HCT116 (cell line): ENCODE measurements around the gene TMEM120A. TPM values are rescaled to one million over a fixed set of nuclear protein-coding genes. Genes with fewer than 3 reads are reported as not detected.

Experiments used
- ATAC-seq: fragments of 200-7000 bp; cut with Tn5 transposase; 2 replicates; pipeline ENCODE4 v1.9.1; 2020; ENCODE audit warnings: mild to moderate bottlenecking, moderate library complexity
- BruUV-seq: library from RNA; stranded (reverse); fragments of 400-500 nt; replicated peaks from 2 replicates; lab custom pipeline; 2021; lab: Mats Ljungman, UMichigan
- CTCF ChIA-PET: fragments of 300-600 bp; sonication (Branson Sonifier 250); formaldehyde crosslinking; loops from one replicate; lab custom pipeline; 2021; ENCODE audit warnings: antibody characterized with exemption; lab: Charles Lee
- POLR2A ChIA-PET: fragments of 300-600, 350-600 bp; sonication (Branson Sonifier 250); formaldehyde crosslinking; loops from one replicate; lab custom pipeline; 2021; ENCODE audit warnings: antibody characterized with exemption; lab: Charles Lee
- RAD21 ChIA-PET, 2 experiments: fragments of 300-600 bp; sonication (Branson Sonifier 250); formaldehyde crosslinking; loops; one replicate each; lab custom pipeline; 2023; ENCODE audit warnings: low total read pairs in 2 of 2; ENCODE audit not compliant: uncharacterized antibody in 2 of 2, unreplicated experiment in 2 of 2, low non-redundant PET in 1 of 2; lab: Charles Lee
- DNase-seq: peaks from one replicate; pipeline ENCODE4 v3.0.0-alpha.2; 2010; ENCODE audit warnings: low read depth, low spot score
- H2AFZ ChIP-seq: fragments of 200-600 bp; shearing (Covaris generic), sonication (generic); 2 replicates; pipeline ENCODE4 v1.6.1; 2017; ENCODE audit warnings: low read depth, mixed run types, mixed read lengths, antibody characterized with exemption, low read length; ENCODE audit not compliant: poor library complexity, severe bottlenecking
- H3K27ac ChIP-seq: 2 replicates; pipeline ENCODE4 v1.5.1; 2012; ENCODE audit warnings: low read depth, low read length
- H3K27me3 ChIP-seq: fragments of 200-600 bp; sonication (generic); 2 replicates; pipeline ENCODE4 v1.6.1; 2016; ENCODE audit warnings: mixed run types, low read length, mixed read lengths; ENCODE audit not compliant: insufficient read depth
- H3K36me3 ChIP-seq, 2 experiments: fragments of 200-500 bp in 1 of 2; fragments of 200-600 bp in 1 of 2; sonication (Bioruptor generic) in 1 of 2; sonication (generic) in 1 of 2; 2 replicates each; pipeline versions ENCODE4 v1.5.1 to v1.6.1; 2014 to 2016; ENCODE audit warnings: low read length in 2 of 2, inconsistent platforms in 1 of 2, mixed read lengths in 1 of 2, mixed run types in 1 of 2; ENCODE audit not compliant: insufficient read depth in 2 of 2, control insufficient read depth in 1 of 2
- H3K4me1 ChIP-seq, 2 experiments: fragments of 200-600 bp in 1 of 2; sonication (generic) in 1 of 2; 2 replicates each; pipeline versions ENCODE4 v1.5.1 to v1.6.1; 2012 to 2017; ENCODE audit warnings: low read length in 2 of 2, inconsistent platforms in 1 of 2, mild to moderate bottlenecking in 1 of 2, mixed read lengths in 1 of 2, mixed run types in 1 of 2, moderate library complexity in 1 of 2; ENCODE audit not compliant: insufficient read depth in 2 of 2, control insufficient read depth in 1 of 2
- H3K4me2 ChIP-seq: fragments of 200-600 bp; sonication (generic); 2 replicates; pipeline ENCODE4 v1.6.1; 2017; ENCODE audit warnings: mixed run types, low read length, mixed read lengths
- H3K4me3 ChIP-seq, 2 experiments: fragments of 200-600 bp in 1 of 2; sonication (generic) in 1 of 2; replicated peaks in 1 of 2; 2 replicates each; pipeline ENCODE4 v1.5.1; 2011 to 2016; ENCODE audit warnings: low read length in 2 of 2, control low read depth in 1 of 2, low read depth in 1 of 2, mild to moderate bottlenecking in 1 of 2, mixed read lengths in 1 of 2, mixed run types in 1 of 2
- H3K79me2 ChIP-seq: fragments of 200-600 bp; sonication (generic); 2 replicates; pipeline ENCODE4 v1.6.1; 2017; ENCODE audit warnings: mild to moderate bottlenecking, mixed run types, low read length, moderate library complexity, mixed read lengths; ENCODE audit not compliant: insufficient read depth
- H3K9ac ChIP-seq: fragments of 200-600 bp; sonication (generic); 2 replicates; pipeline ENCODE4 v1.6.1; 2016; ENCODE audit warnings: low read length, mixed read lengths
- H3K9me2 ChIP-seq: fragments of 200-600 bp; sonication (generic), shearing (Covaris generic); 2 replicates; pipeline ENCODE4 v1.6.1; 2017; ENCODE audit warnings: mixed run types, mild to moderate bottlenecking, moderate library complexity; ENCODE audit not compliant: insufficient read depth
- H3K9me3 ChIP-seq, 2 experiments: fragments of 200-500 bp in 1 of 2; fragments of 200-600 bp in 1 of 2; sonication (Bioruptor generic) in 1 of 2; sonication (generic) in 1 of 2; 2 replicates each; pipeline ENCODE4 v1.6.1; 2014 to 2017; ENCODE audit warnings: low read length in 2 of 2, mixed read lengths in 2 of 2, inconsistent platforms in 1 of 2, low read depth in 1 of 2, mild to moderate bottlenecking in 1 of 2, mixed run types in 1 of 2, moderate library complexity in 1 of 2; ENCODE audit not compliant: control insufficient read depth in 1 of 2, insufficient read depth in 1 of 2
- H4K20me1 ChIP-seq: fragments of 200-600 bp; sonication (generic), shearing (Covaris generic); 2 replicates; pipeline ENCODE4 v1.6.1; 2017; ENCODE audit warnings: mixed run types, mild to moderate bottlenecking, moderate library complexity; ENCODE audit not compliant: insufficient read depth
- CBX3 ChIP-seq: IDR thresholded peaks from 2 replicates; pipeline ENCODE4 v1.6.1; 2012; ENCODE audit warnings: low read depth
- ELF1 ChIP-seq: IDR thresholded peaks from 2 replicates; pipeline ENCODE4 v1.6.1; 2012; ENCODE audit warnings: low read depth, borderline replicate concordance
- EZH2 ChIP-seq: fragments of 200-600 bp; sonication (generic); IDR thresholded peaks from 2 replicates; pipeline ENCODE4 v1.6.1; 2017; ENCODE audit warnings: antibody characterized with exemption, mixed run types
- EZH2phosphoT487 ChIP-seq: fragments of 200-600 bp; IDR thresholded peaks from 2 replicates; pipeline ENCODE4 v1.6.1; 2018; ENCODE audit warnings: antibody characterized with exemption, borderline replicate concordance
- FOSL1 ChIP-seq: IDR thresholded peaks from 2 replicates; pipeline ENCODE4 v1.6.1; 2012; ENCODE audit warnings: low read depth
- JUND ChIP-seq: IDR thresholded peaks from 2 replicates; pipeline ENCODE4 v1.6.1; 2012
- POLR2A ChIP-seq: IDR thresholded peaks from 2 replicates; pipeline ENCODE4 v1.7.0; 2011; ENCODE audit warnings: borderline replicate concordance; ENCODE audit not compliant: insufficient read depth, insufficient read length; ENCODE audit errors: extremely low read depth
- POLR2AphosphoS5 ChIP-seq: IDR thresholded peaks from 2 replicates; pipeline ENCODE4 v1.6.1; 2011; ENCODE audit warnings: mild to moderate bottlenecking, low read depth, low read length, moderate library complexity
- SRF ChIP-seq: IDR thresholded peaks from 2 replicates; pipeline ENCODE4 v1.6.1; 2012; ENCODE audit warnings: low read depth
- ZFX ChIP-seq: fragments of 450-650 bp; IDR thresholded peaks from 2 replicates; pipeline ENCODE4 v1.6.1; 2017
- intact Hi-C: fragments of 100-400 bp; cut with micrococcal nuclease; formaldehyde crosslinking; loops from 2 replicates; pipeline ENCODE4 v1.10.0; 2022
- total RNA-seq: library from RNA; stranded (reverse); gene quantifications from one replicate; pipeline ENCODE4 v1.2.1, GENCODE V29; 2021; ENCODE audit not compliant: unreplicated experiment
- TF ChIP-seq, protein P1 (sequence below): IDR thresholded peaks from 2 replicates; pipeline ENCODE4 v1.6.1; 2012; ENCODE audit warnings: low read depth
- TF ChIP-seq, protein P2 (sequence below), 3 experiments: fragments of 200-600 bp in 1 of 3; sonication (generic) in 1 of 3; IDR thresholded peaks in 2 of 3; conservative IDR thresholded peaks in 1 of 3; 2 replicates each; pipeline ENCODE4 v1.5.1; 2012 to 2017; ENCODE audit warnings: low read depth in 2 of 3, low read length in 2 of 3, antibody characterized with exemption in 1 of 3, borderline replicate concordance in 1 of 3, control low read depth in 1 of 3, mild to moderate bottlenecking in 1 of 3, mixed read lengths in 1 of 3, mixed run types in 1 of 3, moderate library complexity in 1 of 3; ENCODE audit not compliant: insufficient read depth in 1 of 3
- TF ChIP-seq, protein P3 (sequence below): IDR thresholded peaks from 2 replicates; pipeline ENCODE4 v1.6.1; 2012

TMEM120A gene
- total RNA-seq, 1 experiment from 2014 or later: 25.9 TPM

DNA sequence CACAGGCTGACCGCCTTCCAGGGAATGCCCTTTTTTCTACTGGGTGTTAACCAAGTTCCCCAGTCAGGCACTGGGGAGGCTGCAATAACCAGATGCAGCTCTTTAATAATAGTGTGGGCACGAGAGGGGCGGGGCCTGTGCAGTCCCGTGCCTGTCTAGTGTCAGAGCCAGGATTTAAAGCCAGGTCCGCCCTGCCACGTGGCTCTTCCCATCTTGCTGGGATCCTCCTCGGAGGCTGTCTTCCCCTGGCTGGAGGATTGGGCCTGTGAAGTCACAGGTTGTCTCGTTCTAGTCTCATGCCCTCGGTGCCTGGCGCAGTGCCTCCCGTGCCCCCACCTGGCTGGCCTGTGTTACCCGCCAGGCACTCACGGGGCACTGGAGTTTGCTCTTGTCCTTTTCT, 25.2 kb downstream of the TMEM120A start:
- TF ChIP-seq EZH2phosphoT487: no peak
- TF ChIP-seq, protein P1, sequence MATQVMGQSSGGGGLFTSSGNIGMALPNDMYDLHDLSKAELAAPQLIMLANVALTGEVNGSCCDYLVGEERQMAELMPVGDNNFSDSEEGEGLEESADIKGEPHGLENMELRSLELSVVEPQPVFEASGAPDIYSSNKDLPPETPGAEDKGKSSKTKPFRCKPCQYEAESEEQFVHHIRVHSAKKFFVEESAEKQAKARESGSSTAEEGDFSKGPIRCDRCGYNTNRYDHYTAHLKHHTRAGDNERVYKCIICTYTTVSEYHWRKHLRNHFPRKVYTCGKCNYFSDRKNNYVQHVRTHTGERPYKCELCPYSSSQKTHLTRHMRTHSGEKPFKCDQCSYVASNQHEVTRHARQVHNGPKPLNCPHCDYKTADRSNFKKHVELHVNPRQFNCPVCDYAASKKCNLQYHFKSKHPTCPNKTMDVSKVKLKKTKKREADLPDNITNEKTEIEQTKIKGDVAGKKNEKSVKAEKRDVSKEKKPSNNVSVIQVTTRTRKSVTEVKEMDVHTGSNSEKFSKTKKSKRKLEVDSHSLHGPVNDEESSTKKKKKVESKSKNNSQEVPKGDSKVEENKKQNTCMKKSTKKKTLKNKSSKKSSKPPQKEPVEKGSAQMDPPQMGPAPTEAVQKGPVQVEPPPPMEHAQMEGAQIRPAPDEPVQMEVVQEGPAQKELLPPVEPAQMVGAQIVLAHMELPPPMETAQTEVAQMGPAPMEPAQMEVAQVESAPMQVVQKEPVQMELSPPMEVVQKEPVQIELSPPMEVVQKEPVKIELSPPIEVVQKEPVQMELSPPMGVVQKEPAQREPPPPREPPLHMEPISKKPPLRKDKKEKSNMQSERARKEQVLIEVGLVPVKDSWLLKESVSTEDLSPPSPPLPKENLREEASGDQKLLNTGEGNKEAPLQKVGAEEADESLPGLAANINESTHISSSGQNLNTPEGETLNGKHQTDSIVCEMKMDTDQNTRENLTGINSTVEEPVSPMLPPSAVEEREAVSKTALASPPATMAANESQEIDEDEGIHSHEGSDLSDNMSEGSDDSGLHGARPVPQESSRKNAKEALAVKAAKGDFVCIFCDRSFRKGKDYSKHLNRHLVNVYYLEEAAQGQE: no peak
- no peak for TF ChIP-seq ELF1
- TF ChIP-seq EZH2: no peak
- no peak for TF ChIP-seq CBX3
- no peak for TF ChIP-seq POLR2A
- no peak for TF ChIP-seq POLR2AphosphoS5
- no peak for TF ChIP-seq FOSL1
- no peak for TF ChIP-seq JUND
- TF ChIP-seq, protein P2, sequence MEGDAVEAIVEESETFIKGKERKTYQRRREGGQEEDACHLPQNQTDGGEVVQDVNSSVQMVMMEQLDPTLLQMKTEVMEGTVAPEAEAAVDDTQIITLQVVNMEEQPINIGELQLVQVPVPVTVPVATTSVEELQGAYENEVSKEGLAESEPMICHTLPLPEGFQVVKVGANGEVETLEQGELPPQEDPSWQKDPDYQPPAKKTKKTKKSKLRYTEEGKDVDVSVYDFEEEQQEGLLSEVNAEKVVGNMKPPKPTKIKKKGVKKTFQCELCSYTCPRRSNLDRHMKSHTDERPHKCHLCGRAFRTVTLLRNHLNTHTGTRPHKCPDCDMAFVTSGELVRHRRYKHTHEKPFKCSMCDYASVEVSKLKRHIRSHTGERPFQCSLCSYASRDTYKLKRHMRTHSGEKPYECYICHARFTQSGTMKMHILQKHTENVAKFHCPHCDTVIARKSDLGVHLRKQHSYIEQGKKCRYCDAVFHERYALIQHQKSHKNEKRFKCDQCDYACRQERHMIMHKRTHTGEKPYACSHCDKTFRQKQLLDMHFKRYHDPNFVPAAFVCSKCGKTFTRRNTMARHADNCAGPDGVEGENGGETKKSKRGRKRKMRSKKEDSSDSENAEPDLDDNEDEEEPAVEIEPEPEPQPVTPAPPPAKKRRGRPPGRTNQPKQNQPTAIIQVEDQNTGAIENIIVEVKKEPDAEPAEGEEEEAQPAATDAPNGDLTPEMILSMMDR (IDR thresholded peaks at IDR 0.05 in 2 of 3, conservative IDR thresholded peaks at IDR 0.05 in 1 of 3; ENCODE audit: borderline replicate concordance in 1 of 3, insufficient read depth in 1 of 3, low read depth in 2 of 3, low read length in 2 of 3): no peak
- no peak for TF ChIP-seq SRF
- TF ChIP-seq ZFX: no peak
- TF ChIP-seq, protein P3, sequence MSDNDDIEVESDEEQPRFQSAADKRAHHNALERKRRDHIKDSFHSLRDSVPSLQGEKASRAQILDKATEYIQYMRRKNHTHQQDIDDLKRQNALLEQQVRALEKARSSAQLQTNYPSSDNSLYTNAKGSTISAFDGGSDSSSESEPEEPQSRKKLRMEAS: no peak
- Histone ChIP-seq H3K27ac (no peak overlapping the region), H3K4me1 (no peaks in the 10 kb centered on the region), H3K9me3 (no peaks in the 10 kb centered on the region), H3K27me3 (no peaks in the 10 kb centered on the region), H2AFZ (no peak overlapping the region), H3K79me2 (no peaks in the 10 kb centered on the region), H3K4me2 (no peak overlapping the region), H3K9ac (no peak overlapping the region), H4K20me1 (no peaks in the 10 kb centered on the region), H3K4me3 (no peak overlapping the region), H3K9me2 (no peaks in the 10 kb centered on the region), H3K36me3 (peaks cover 4 to 6% of the 10 kb centered on the region in 2 experiments; a peak in 2 of 4 replicates)
- BruUV-seq: no TSS peak
- no peak for DNase-seq
- no peak for ATAC-seq
- POLR2A ChIA-PET: no interaction called here
- RAD21 ChIA-PET: no interaction called here
- CTCF ChIA-PET: no interaction called here
- intact Hi-C loops: no loop called here
